Measurements from ENCODE around the gene ANXA6. TPM values are rescaled to one million over a fixed set of nuclear protein-coding genes. Genes with fewer than 3 reads are reported as not detected.

The ANXA6 gene
- total and polyA plus RNA-seq, 9 of the 15 experiments (the other 6 are each of a cell fraction or from before 2014, with no cell fraction given): 0.70 to 13.2 (median 8.3) TPM

GRCh38 chr5:151173711-151174611 is 16.4 kb upstream of the ANXA6 start (continued):
- TF ChIP-seq RERE (CRISPR knock-in tag; IDR thresholded peaks at IDR 0.05; ENCODE audit: borderline replicate concordance) (no peak), ATF4 (CRISPR knock-in tag; IDR thresholded peaks at IDR 0.05) (no peak), PBX2 (CRISPR knock-in tag; IDR thresholded peaks at IDR 0.05; ENCODE audit: low read depth) (no peak), PBX2 (tag; conservative IDR thresholded peaks at IDR 0.05; ENCODE audit: low read depth) (no peak), PHF20 (IDR thresholded peaks at IDR 0.05; ENCODE audit: partially characterized antibody) (no peak), TEAD2 (tag; IDR thresholded peaks at IDR 0.05) (no peak), SIN3B (IDR thresholded peaks at IDR 0.05; ENCODE audit: low read depth) (no peak), SAP30 (IDR thresholded peaks at IDR 0.05; ENCODE audit: borderline replicate concordance, insufficient read depth, low read depth, low read length, poor library complexity, severe bottlenecking) (no peak), RBM22 (IDR thresholded peaks at IDR 0.05; ENCODE audit: low read depth, low read length, poor library complexity, severe bottlenecking) (no peak), CCAR2 (IDR thresholded peaks at IDR 0.05; ENCODE audit: low read depth, low read length) (no peak), ZNF507 (tag; conservative IDR thresholded peaks at IDR 0.05) (no peak)
